Prostate gland (tissue), 2 donors: ENCODE data around the gene RASSF8.

Experiments used
- POLR2A ChIP-seq: fragments of 450-650 bp; IDR thresholded peaks from one replicate; pipeline ENCODE4 v1.6.1; 2016; ENCODE audit warnings: antibody characterized with exemption, mild to moderate bottlenecking
- POLR2AphosphoS5 ChIP-seq: sonication (generic); formaldehyde crosslinking; IDR thresholded peaks from one replicate; pipeline ENCODE4 v1.6.1; 2017; ENCODE audit warnings: antibody characterized with exemption
- TF ChIP-seq, protein P1 (sequence below), 4 experiments: fragments of 200-600 bp in 2 of 4; fragments of 450-650 bp in 2 of 4; sonication (generic) in 2 of 4; IDR thresholded peaks; 1 replicate in 3 of 4; 2 replicates in 1 of 4; pipeline ENCODE4 v1.5.1; 2016 to 2019; ENCODE audit warnings: antibody characterized with exemption in 4 of 4, mild to moderate bottlenecking in 2 of 4, moderate library complexity in 2 of 4

DNA sequence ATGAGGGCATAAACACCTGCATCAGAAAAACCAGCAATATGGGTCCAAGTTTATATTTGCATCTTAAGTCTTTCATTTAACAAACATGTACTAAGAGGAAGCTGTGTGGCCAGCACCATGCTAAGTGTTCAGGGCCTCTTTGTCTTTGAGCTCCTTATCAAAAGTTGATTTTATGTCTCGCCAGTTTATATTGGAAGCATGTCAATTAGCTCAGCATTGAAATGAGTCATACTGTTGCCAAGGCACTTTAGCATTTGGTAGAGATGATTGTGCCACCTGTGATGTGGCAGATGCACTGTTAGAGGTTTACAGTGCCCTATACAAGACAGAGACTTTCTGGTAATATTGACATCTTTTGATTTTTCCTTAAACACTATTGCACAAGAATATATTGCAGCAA, 97.9 kb downstream of the RASSF8 start:
- TF ChIP-seq POLR2AphosphoS5 (peak; percentile 36), POLR2A (no peak)
- TF ChIP-seq, protein P1, sequence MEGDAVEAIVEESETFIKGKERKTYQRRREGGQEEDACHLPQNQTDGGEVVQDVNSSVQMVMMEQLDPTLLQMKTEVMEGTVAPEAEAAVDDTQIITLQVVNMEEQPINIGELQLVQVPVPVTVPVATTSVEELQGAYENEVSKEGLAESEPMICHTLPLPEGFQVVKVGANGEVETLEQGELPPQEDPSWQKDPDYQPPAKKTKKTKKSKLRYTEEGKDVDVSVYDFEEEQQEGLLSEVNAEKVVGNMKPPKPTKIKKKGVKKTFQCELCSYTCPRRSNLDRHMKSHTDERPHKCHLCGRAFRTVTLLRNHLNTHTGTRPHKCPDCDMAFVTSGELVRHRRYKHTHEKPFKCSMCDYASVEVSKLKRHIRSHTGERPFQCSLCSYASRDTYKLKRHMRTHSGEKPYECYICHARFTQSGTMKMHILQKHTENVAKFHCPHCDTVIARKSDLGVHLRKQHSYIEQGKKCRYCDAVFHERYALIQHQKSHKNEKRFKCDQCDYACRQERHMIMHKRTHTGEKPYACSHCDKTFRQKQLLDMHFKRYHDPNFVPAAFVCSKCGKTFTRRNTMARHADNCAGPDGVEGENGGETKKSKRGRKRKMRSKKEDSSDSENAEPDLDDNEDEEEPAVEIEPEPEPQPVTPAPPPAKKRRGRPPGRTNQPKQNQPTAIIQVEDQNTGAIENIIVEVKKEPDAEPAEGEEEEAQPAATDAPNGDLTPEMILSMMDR (IDR thresholded peaks at IDR 0.05): no peak
